PFSK-1 (cell line): Measurements from ENCODE around the gene C1orf226.

Source experiments
- FOXP2 ChIP-seq: optimal IDR thresholded peaks from 2 replicates; pipeline ENCODE3; 2011; ENCODE audit warnings: borderline replicate concordance, control low read depth, inconsistent platforms; ENCODE audit not compliant: insufficient read depth; ENCODE audit errors: extremely low read length, extremely low read depth
- POLR2AphosphoS5 ChIP-seq: IDR thresholded peaks from 2 replicates; pipeline ENCODE4 v1.6.1; 2012; ENCODE audit warnings: low read depth, mild to moderate bottlenecking, control low read depth, low read length, moderate library complexity
- SIN3A ChIP-seq: IDR thresholded peaks from 2 replicates; pipeline ENCODE4 v1.6.1; 2012; ENCODE audit warnings: mild to moderate bottlenecking, low read length, moderate library complexity, borderline replicate concordance; ENCODE audit not compliant: insufficient read depth
- TAF1 ChIP-seq: IDR thresholded peaks from 2 replicates; pipeline ENCODE4 v1.6.1; 2012; ENCODE audit warnings: low read length, control low read depth, borderline replicate concordance; ENCODE audit not compliant: insufficient read depth
- TF ChIP-seq, protein P1 (sequence below), 2 experiments: IDR thresholded peaks; 2 replicates each; pipeline versions ENCODE4 v1.6.1 to v1.8.0; 2011 to 2012; ENCODE audit warnings: low read depth in 2 of 2, low read length in 2 of 2, control low read depth in 1 of 2, inconsistent platforms in 1 of 2, mild to moderate bottlenecking in 1 of 2, moderate library complexity in 1 of 2; ENCODE audit not compliant: insufficient read depth in 1 of 2

The C1orf226 gene

GRCh38 chr1:162405800-162406199, 24.3 kb downstream of the C1orf226 start:
- no peak for TF ChIP-seq TAF1
- no peak for TF ChIP-seq POLR2AphosphoS5
- TF ChIP-seq FOXP2: no peak
- no peak for TF ChIP-seq SIN3A
- TF ChIP-seq, protein P1, sequence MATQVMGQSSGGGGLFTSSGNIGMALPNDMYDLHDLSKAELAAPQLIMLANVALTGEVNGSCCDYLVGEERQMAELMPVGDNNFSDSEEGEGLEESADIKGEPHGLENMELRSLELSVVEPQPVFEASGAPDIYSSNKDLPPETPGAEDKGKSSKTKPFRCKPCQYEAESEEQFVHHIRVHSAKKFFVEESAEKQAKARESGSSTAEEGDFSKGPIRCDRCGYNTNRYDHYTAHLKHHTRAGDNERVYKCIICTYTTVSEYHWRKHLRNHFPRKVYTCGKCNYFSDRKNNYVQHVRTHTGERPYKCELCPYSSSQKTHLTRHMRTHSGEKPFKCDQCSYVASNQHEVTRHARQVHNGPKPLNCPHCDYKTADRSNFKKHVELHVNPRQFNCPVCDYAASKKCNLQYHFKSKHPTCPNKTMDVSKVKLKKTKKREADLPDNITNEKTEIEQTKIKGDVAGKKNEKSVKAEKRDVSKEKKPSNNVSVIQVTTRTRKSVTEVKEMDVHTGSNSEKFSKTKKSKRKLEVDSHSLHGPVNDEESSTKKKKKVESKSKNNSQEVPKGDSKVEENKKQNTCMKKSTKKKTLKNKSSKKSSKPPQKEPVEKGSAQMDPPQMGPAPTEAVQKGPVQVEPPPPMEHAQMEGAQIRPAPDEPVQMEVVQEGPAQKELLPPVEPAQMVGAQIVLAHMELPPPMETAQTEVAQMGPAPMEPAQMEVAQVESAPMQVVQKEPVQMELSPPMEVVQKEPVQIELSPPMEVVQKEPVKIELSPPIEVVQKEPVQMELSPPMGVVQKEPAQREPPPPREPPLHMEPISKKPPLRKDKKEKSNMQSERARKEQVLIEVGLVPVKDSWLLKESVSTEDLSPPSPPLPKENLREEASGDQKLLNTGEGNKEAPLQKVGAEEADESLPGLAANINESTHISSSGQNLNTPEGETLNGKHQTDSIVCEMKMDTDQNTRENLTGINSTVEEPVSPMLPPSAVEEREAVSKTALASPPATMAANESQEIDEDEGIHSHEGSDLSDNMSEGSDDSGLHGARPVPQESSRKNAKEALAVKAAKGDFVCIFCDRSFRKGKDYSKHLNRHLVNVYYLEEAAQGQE (IDR thresholded peaks at IDR 0.05; ENCODE audit: insufficient read depth in 1 of 2, low read depth in 2 of 2, low read length in 2 of 2): no peak

DNA sequence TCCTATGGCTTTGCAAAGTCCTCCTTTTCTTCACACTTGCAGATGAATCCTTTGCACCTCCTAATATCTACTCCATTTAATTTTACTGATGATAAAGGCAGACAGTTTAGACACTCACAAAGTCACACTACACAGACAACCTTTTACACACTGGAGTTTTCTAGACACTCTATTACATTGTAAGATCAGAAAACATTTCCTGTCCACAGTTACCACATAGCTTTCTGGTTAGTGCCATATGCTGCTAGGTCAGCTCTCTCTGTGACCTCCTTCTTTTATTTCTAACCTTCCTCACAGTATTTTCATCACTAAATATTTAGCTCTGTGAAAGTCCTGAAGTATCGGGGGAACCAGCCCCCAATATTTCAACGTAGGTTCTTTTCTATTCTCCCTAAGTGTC, 25.3 kb downstream of the C1orf226 start:
- TF ChIP-seq, protein P1 (IDR thresholded peaks at IDR 0.05; ENCODE audit: insufficient read depth in 1 of 2, low read depth in 2 of 2, low read length in 2 of 2): no peak
- TF ChIP-seq FOXP2: no peak
- no peak for TF ChIP-seq SIN3A
- TF ChIP-seq TAF1: no peak
- no peak for TF ChIP-seq POLR2AphosphoS5

GRCh38 chr1:162407539-162407938, 26.0 kb downstream of the C1orf226 start:
- no peak for TF ChIP-seq FOXP2
- no peak for TF ChIP-seq POLR2AphosphoS5
- TF ChIP-seq SIN3A: no peak

DNA sequence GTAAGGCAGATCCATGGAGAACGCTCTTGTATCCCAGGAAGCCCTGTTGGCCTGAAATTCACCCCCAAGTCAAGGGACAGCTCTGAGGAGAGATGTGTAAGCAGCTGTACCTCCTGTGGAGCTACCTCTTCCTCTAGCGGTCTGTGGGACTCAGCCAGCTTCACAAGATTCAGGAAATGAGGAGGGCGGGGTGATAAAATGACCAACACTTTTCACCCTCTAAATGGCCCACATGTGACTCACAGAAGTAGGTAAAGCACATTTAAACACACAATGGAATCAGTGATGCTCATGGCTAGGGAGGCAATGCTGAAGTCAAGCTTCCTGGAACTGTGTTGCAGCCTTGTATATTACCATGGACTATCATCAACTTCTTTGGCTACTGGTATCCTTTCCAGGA, 30.5 kb downstream of the C1orf226 start, which contains the start of gene SH2D1B:
TSS of gene SH2D1B (minus strand) at position 135 of the 400 bp plus-strand sequence. CDS start at position 15, 120 bp downstream.
- TF ChIP-seq, protein P1 (IDR thresholded peaks at IDR 0.05; ENCODE audit: insufficient read depth in 1 of 2, low read depth in 2 of 2, low read length in 2 of 2): no peak
- no peak for TF ChIP-seq POLR2AphosphoS5

DNA sequence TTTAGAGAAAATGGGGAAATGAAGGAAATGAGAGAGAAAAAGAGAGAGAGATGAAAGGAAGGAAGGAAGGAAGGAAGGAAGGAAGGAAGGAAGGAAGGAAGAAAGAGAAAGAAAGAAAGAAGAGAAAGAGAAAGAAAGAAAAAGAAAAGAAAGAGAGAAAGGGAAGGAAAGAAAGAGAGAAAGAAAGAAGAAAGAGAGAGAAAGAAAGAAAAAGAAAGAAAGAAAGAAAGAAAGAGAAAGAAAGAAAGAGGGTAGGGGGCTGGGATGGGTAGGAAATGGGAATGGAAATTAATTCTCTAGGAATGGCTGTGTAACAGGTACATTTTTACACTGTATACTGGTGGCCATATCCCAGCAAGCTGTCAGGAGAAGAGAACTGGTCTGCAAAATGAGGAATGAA, 34.7 kb downstream of the C1orf226 start:
- TF ChIP-seq, protein P1 (IDR thresholded peaks at IDR 0.05; ENCODE audit: insufficient read depth in 1 of 2, low read depth in 2 of 2, low read length in 2 of 2): no peak
- TF ChIP-seq POLR2AphosphoS5 (no peak), TAF1 (no peak), FOXP2 (no peak), SIN3A (no peak)
